GM19395 (cell line): ENCODE results near the gene NUS1.
"Not testable (repeated sequence)": the region's sequence is repeated elsewhere in the genome, so short reads cannot be mapped to it uniquely, and the experiment has no call there.

Experiments used
- ATAC-seq: cut with Tn5 transposase; IDR thresholded peaks from one replicate; pipeline ENCODE4 v1.9.1; 2021; ENCODE audit warnings: mild to moderate bottlenecking, moderate library complexity; ENCODE audit not compliant: unreplicated experiment

Gene NUS1

GRCh38 chr6:117674991-117675657 lies at the start of gene NUS1:
Gene NUS1, plus strand, starts transcription at chr6:117675469. Its CDS starts 202 bp downstream, at chr6:117675671.
- ATAC-seq: peak; percentile 96

- no peak for ATAC-seq
These were observed 47.7 kb upstream of the NUS1 start for GRCh38 chr6:117627533-117627932.

- ATAC-seq: no peak
These were observed 46.1 kb upstream of the NUS1 start for GRCh38 chr6:117629119-117629660.

- ATAC-seq: no peak
These were observed 37.5 kb upstream of the NUS1 start for GRCh38 chr6:117637770-117638169.

GRCh38 chr6:117642976-117643375 lies 32.3 kb upstream of the NUS1 start:
- no peak for ATAC-seq

GRCh38 chr6:117651984-117652383 lies 23.3 kb upstream of the NUS1 start:
- not testable (repeated sequence) for ATAC-seq

- ATAC-seq: no peak
These were observed 21.3 kb upstream of the NUS1 start for GRCh38 chr6:117653949-117654348.

GRCh38 chr6:117655380-117655779 lies 19.9 kb upstream of the NUS1 start:
- no peak for ATAC-seq

- no peak for ATAC-seq
These were observed 8.4 kb upstream of the NUS1 start for GRCh38 chr6:117666881-117667280.

- ATAC-seq: no peak
These were observed 6.5 kb upstream of the NUS1 start for GRCh38 chr6:117668736-117669135.

GRCh38 chr6:117674503-117674902 lies 766 bp upstream of the NUS1 start:
- no peak for ATAC-seq

- peak; percentile 35 for ATAC-seq
These were observed 511 bp downstream of the NUS1 start for GRCh38 chr6:117675658-117676301.

- no peak for ATAC-seq
These were observed 1.4 kb downstream of the NUS1 start for GRCh38 chr6:117676577-117677218.

GRCh38 chr6:117677553-117678141 lies 2.4 kb downstream of the NUS1 start:
- no peak for ATAC-seq

- ATAC-seq: no peak
These were observed 6.0 kb downstream of the NUS1 start for GRCh38 chr6:117681162-117681741.

GRCh38 chr6:117684749-117685148 lies 9.5 kb downstream of the NUS1 start:
- ATAC-seq: no peak

GRCh38 chr6:117685359-117685758 lies 10.1 kb downstream of the NUS1 start:
- no peak for ATAC-seq

GRCh38 chr6:117687021-117687648 lies 11.9 kb downstream of the NUS1 start:
- ATAC-seq: no peak

- ATAC-seq: not testable (repeated sequence)
These were observed 14.3 kb downstream of the NUS1 start for GRCh38 chr6:117689584-117689983.

GRCh38 chr6:117706504-117706903 lies 31.2 kb downstream of the NUS1 start:
- no peak for ATAC-seq
